Vagina (tissue), 2 donors: ENCODE measurements around the gene TNS1.

Experiments
- POLR2A ChIP-seq, 2 donors: fragments of 450-650 bp; IDR thresholded peaks; one replicate each; pipeline ENCODE4 v1.6.1; 2017; ENCODE audit warnings: antibody characterized with exemption in 2 of 2, mild to moderate bottlenecking in 2 of 2, moderate library complexity in 2 of 2
- TF ChIP-seq, protein P1 (sequence below), 3 experiments: fragments of 450-650 bp in 2 of 3; fragments of 200-600 bp in 1 of 3; sonication (generic) in 1 of 3; IDR thresholded peaks; one replicate each; pipeline ENCODE4 v1.5.1; 2017 to 2019; ENCODE audit warnings: antibody characterized with exemption in 3 of 3, mild to moderate bottlenecking in 2 of 3, moderate library complexity in 2 of 3

DNA sequence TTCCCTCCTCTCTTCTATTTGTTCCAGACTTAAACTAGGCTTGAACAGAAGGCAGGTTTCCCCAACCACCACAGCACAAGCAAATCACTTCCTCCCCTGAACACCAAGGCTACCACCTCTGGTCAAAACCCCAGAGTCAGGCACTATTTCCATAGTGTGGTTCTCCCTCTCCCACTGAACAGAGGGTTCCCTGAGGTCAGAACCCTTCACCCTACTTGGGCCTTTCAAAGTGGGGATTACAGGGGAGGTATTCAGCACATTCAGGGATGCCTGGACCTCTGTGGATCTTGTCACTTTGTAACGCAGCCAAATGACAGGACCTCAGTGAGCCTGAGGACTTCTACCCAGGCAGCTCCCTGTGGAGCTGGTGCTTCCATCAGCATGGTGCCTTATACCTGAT, 88.7 kb downstream of the TNS1 start:
- TF ChIP-seq POLR2A (IDR thresholded peaks at IDR 0.05) = no peak
- TF ChIP-seq, protein P1, sequence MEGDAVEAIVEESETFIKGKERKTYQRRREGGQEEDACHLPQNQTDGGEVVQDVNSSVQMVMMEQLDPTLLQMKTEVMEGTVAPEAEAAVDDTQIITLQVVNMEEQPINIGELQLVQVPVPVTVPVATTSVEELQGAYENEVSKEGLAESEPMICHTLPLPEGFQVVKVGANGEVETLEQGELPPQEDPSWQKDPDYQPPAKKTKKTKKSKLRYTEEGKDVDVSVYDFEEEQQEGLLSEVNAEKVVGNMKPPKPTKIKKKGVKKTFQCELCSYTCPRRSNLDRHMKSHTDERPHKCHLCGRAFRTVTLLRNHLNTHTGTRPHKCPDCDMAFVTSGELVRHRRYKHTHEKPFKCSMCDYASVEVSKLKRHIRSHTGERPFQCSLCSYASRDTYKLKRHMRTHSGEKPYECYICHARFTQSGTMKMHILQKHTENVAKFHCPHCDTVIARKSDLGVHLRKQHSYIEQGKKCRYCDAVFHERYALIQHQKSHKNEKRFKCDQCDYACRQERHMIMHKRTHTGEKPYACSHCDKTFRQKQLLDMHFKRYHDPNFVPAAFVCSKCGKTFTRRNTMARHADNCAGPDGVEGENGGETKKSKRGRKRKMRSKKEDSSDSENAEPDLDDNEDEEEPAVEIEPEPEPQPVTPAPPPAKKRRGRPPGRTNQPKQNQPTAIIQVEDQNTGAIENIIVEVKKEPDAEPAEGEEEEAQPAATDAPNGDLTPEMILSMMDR (IDR thresholded peaks at IDR 0.05) = no peak
